AG10803 (cell line): ENCODE data around the gene SOCS7.

Source experiments
- DNase-seq: peaks from one replicate; pipeline ENCODE4 v3.0.0; 2010; ENCODE audit warnings: low read depth
- H3K4me3 ChIP-seq: 2 replicates; pipeline ENCODE4 v1.5.1; 2011; ENCODE audit warnings: mild to moderate bottlenecking, low read length, control low read depth
- CTCF ChIP-seq: conservative IDR thresholded peaks from 2 replicates; pipeline ENCODE4 v1.5.1; 2011; ENCODE audit warnings: mild to moderate bottlenecking, low read length, control low read depth, inconsistent platforms

The SOCS7 gene

GRCh38 chr17:38417210-38417951 is 65.7 kb downstream of the SOCS7 start:
- DNase-seq: no peak
- H3K4me3 ChIP-seq: no peak overlapping the region
- TF ChIP-seq CTCF: no peak

GRCh38 chr17:38418062-38418692 is 66.5 kb downstream of the SOCS7 start:
- no peak for DNase-seq
- no peak overlapping the region for H3K4me3 ChIP-seq
- no peak for TF ChIP-seq CTCF

GRCh38 chr17:38418693-38419507 is 67.3 kb downstream of the SOCS7 start:
- no peak for DNase-seq
- TF ChIP-seq CTCF: no peak
- peak overlapping the region; percentile 15; the same call in 1 of the 2 replicates for H3K4me3 ChIP-seq

GRCh38 chr17:38419508-38419981 is 67.9 kb downstream of the SOCS7 start:
- TF ChIP-seq CTCF: no peak
- H3K4me3 ChIP-seq: no peak overlapping the region
- no peak for DNase-seq

- no peak for DNase-seq
- H3K4me3 ChIP-seq: no peak overlapping the region
- TF ChIP-seq CTCF: no peak
These were observed 68.9 kb downstream of the SOCS7 start for GRCh38 chr17:38420518-38420917.

GRCh38 chr17:38421171-38421841 is 69.7 kb downstream of the SOCS7 start:
- DNase-seq: peak; percentile 78
- H3K4me3 ChIP-seq: no peak overlapping the region
- no peak for TF ChIP-seq CTCF
